Lower leg skin (tissue), 3 donors: ENCODE data around the gene PSME2.

ENCODE experiments used
- CTCF ChIP-seq, 3 donors: fragments of 450-650 bp; IDR thresholded peaks; one replicate each; pipeline ENCODE4 v1.5.1; 2016; ENCODE audit warnings: antibody characterized with exemption in 3 of 3, mild to moderate bottlenecking in 3 of 3, moderate library complexity in 2 of 3
- POLR2A ChIP-seq, 2 donors: fragments of 450-650 bp; IDR thresholded peaks; one replicate each; pipeline ENCODE4 v1.6.1; 2016 to 2017; ENCODE audit warnings: antibody characterized with exemption in 2 of 2, mild to moderate bottlenecking in 1 of 2, moderate library complexity in 1 of 2

GRCh38 chr14:24156840-24157239 is 10.4 kb upstream of the PSME2 start:
- TF ChIP-seq CTCF (IDR thresholded peaks at IDR 0.05) (no peak), POLR2A (IDR thresholded peaks at IDR 0.05) (no peak)
